SK-N-SH (cell line): Measurements from ENCODE around the gene DLG2. TPM values are rescaled to one million over a fixed set of nuclear protein-coding genes. Genes with fewer than 3 reads are reported as not detected.

Source experiments
- CTCF ChIA-PET: fragments of 300-600, 350-600 bp; formaldehyde crosslinking; extraction: SDS; loops from one replicate; lab custom pipeline; 2021; lab: Yijun Ruan, JAX
- POLR2A ChIA-PET: fragments of 350-600 bp; sonication (Branson Sonifier 250); formaldehyde crosslinking; extraction: SDS; loops from one replicate; lab custom pipeline; 2020; ENCODE audit warnings: antibody characterized with exemption, inconsistent platforms; lab: Yijun Ruan, JAX
- DNase-seq: peaks from one replicate; pipeline ENCODE4 v3.0.0; 2012
- H2AFZ ChIP-seq: fragments of 200-600 bp; sonication (generic); 2 replicates; pipeline ENCODE4 v1.8.1; 2016; ENCODE audit warnings: antibody characterized with exemption, mild to moderate bottlenecking, low read depth
- H3F3A ChIP-seq: fragments of 200-600 bp; sonication (generic); replicated peaks from 2 replicates; pipeline ENCODE3; 2016; ENCODE audit warnings: antibody characterized with exemption, mild to moderate bottlenecking; ENCODE audit not compliant: insufficient read depth
- H3K27ac ChIP-seq, 2 experiments: fragments of 200-500 bp in 1 of 2; fragments of 200-600 bp in 1 of 2; sonication (Bioruptor generic) in 1 of 2; sonication (generic), shearing (Covaris generic) in 1 of 2; 2 replicates each; pipeline versions ENCODE4 v1.5.1 to v1.6.1; 2014 to 2016; ENCODE audit warnings: low read depth in 2 of 2, inconsistent platforms in 1 of 2, low read length in 1 of 2, mild to moderate bottlenecking in 1 of 2, mixed read lengths in 1 of 2
- H3K27me3 ChIP-seq: fragments of 200-600 bp; sonication (generic), shearing (Covaris generic); 2 replicates; pipeline ENCODE4 v1.6.1; 2016; ENCODE audit warnings: mixed run types; ENCODE audit not compliant: insufficient read depth
- H3K36me3 ChIP-seq, 2 experiments: fragments of 200-500 bp in 1 of 2; fragments of 200-600 bp in 1 of 2; sonication (Bioruptor generic) in 1 of 2; sonication (generic) in 1 of 2; replicated peaks in 1 of 2; 2 replicates each; pipeline versions ENCODE3 to v1.5.1; 2014 to 2016; ENCODE audit warnings: low read length in 1 of 2, mild to moderate bottlenecking in 1 of 2; ENCODE audit not compliant: insufficient read depth in 2 of 2, control insufficient read depth in 1 of 2
- H3K4me1 ChIP-seq, 2 experiments: fragments of 200-500 bp in 1 of 2; fragments of 200-600 bp in 1 of 2; sonication (Bioruptor generic) in 1 of 2; sonication (generic), shearing (Covaris generic) in 1 of 2; 2 replicates each; pipeline versions ENCODE4 v1.5.1 to v1.6.1; 2014 to 2016; ENCODE audit warnings: low read depth in 1 of 2, low read length in 1 of 2, mixed run types in 1 of 2; ENCODE audit not compliant: insufficient read depth in 2 of 2, control insufficient read depth in 1 of 2
- H3K4me2 ChIP-seq: fragments of 200-600 bp; sonication (generic), shearing (Covaris generic); 2 replicates; pipeline ENCODE4 v1.6.1; 2017; ENCODE audit warnings: mixed run types
- H3K4me3 ChIP-seq, 2 experiments: fragments of 200-500 bp in 1 of 2; fragments of 200-600 bp in 1 of 2; sonication (Bioruptor generic) in 1 of 2; sonication (generic), shearing (Covaris generic) in 1 of 2; 2 replicates each; pipeline versions ENCODE4 v1.5.1 to v1.8.1; 2014 to 2016; ENCODE audit warnings: low read depth in 2 of 2, inconsistent platforms in 1 of 2, low read length in 1 of 2, mild to moderate bottlenecking in 1 of 2, mixed read lengths in 1 of 2, moderate library complexity in 1 of 2
- H3K79me2 ChIP-seq: fragments of 200-600 bp; sonication (generic); 2 replicates; pipeline ENCODE4 v1.8.1; 2017; ENCODE audit warnings: mild to moderate bottlenecking; ENCODE audit not compliant: insufficient read depth
- H3K9ac ChIP-seq: fragments of 200-600 bp; sonication (generic); 2 replicates; pipeline ENCODE4 v1.6.1; 2017; ENCODE audit warnings: mixed run types
- H3K9me2 ChIP-seq: fragments of 200-600 bp; sonication (generic); 2 replicates; pipeline ENCODE4 v1.6.1; 2017; ENCODE audit warnings: mixed run types
- H3K9me3 ChIP-seq: fragments of 200-600 bp; sonication (generic); 2 replicates; pipeline ENCODE4 v1.6.1; 2017; ENCODE audit warnings: mixed run types, mild to moderate bottlenecking, moderate library complexity
- H4K20me1 ChIP-seq: fragments of 200-600 bp; sonication (generic); 2 replicates; pipeline ENCODE4 v1.6.1; 2017; ENCODE audit warnings: mild to moderate bottlenecking, mixed run types; ENCODE audit not compliant: insufficient read depth
- FOSL2 ChIP-seq: IDR thresholded peaks from 2 replicates; pipeline ENCODE4 v1.4.0; 2012; ENCODE audit warnings: low read depth, mild to moderate bottlenecking, moderate library complexity, borderline replicate concordance
- GABPA ChIP-seq: IDR thresholded peaks from 2 replicates; pipeline ENCODE4 v1.4.0; 2012; ENCODE audit warnings: low read depth, mild to moderate bottlenecking
- JUND ChIP-seq: IDR thresholded peaks from 2 replicates; pipeline ENCODE4 v1.4.0; 2012
- NFIC ChIP-seq: IDR thresholded peaks from 2 replicates; pipeline ENCODE4 v1.4.0; 2012; ENCODE audit warnings: borderline replicate concordance
- RCOR1 ChIP-seq: fragments of 150-350 bp; IDR thresholded peaks from 2 replicates; pipeline ENCODE4 v1.6.1; 2017; ENCODE audit warnings: antibody characterized with exemption, low read length
- SIN3A ChIP-seq: IDR thresholded peaks from 2 replicates; pipeline ENCODE4 v1.6.1; 2012; ENCODE audit warnings: low read depth, mild to moderate bottlenecking, low read length, moderate library complexity, borderline replicate concordance
- SMC3 ChIP-seq: IDR thresholded peaks from 2 replicates; pipeline ENCODE4 v1.6.1; 2012; ENCODE audit warnings: low read depth, low read length, improper control_type of control experiment
- TEAD4 ChIP-seq: IDR thresholded peaks from 2 replicates; pipeline ENCODE4 v1.4.0; 2012; ENCODE audit warnings: mild to moderate bottlenecking, borderline replicate concordance; ENCODE audit not compliant: insufficient read depth
- WGBS: methylation state at CpG from one replicate; pipeline ENCODE4 v1.1.6; 2017; ENCODE audit warnings: low lambda C conversion rate; 5-methylcytosine and 5-hydroxymethylcytosine counted together
- polyA plus RNA-seq, 3 experiments: library from polyadenylated mRNA; depleted of rRNA; stranded (reverse); fragments of >200 nt; gene quantifications; 2 replicates each; pipeline ENCODE4 v1.2.3, GENCODE V29; 2012
- TF ChIP-seq, protein P1 (sequence below): IDR thresholded peaks from 2 replicates; pipeline ENCODE4 v1.6.1; 2012; ENCODE audit warnings: mild to moderate bottlenecking, low read depth, low read length, moderate library complexity
- TF ChIP-seq, protein P2 (sequence below): fragments of 150-350 bp; IDR thresholded peaks from 2 replicates; pipeline ENCODE4 v1.6.1; 2016; ENCODE audit warnings: mild to moderate bottlenecking, low read depth, low read length
- TF ChIP-seq, protein P3 (sequence below): fragments of 200-600 bp; sonication (generic); IDR thresholded peaks from 2 replicates; pipeline ENCODE4 v1.6.1; 2017; ENCODE audit warnings: antibody characterized with exemption, mild to moderate bottlenecking, moderate library complexity

DLG2 gene
- polyA plus RNA-seq, 1 of the 3 experiments (the other 2 are of a cell fraction), result 0.21 TPM

- POLR2A ChIA-PET, result no interaction called here
- 54% methylated on average over 2 of the region's 2 CpGs for WGBS
- Histone ChIP-seq H3K4me1 (no peaks in the 10 kb centered on the region), H3K27me3 (no peaks in the 10 kb centered on the region), H3K9me2 (no peaks in the 10 kb centered on the region), H3K4me2 (no peak overlapping the region), H3K9ac (no peak overlapping the region), H3F3A (no peaks in the 10 kb centered on the region), H3K4me3 (no peak overlapping the region), H3K9me3 (no peaks in the 10 kb centered on the region), H3K36me3 (no peaks in the 10 kb centered on the region), H3K79me2 (no peaks in the 10 kb centered on the region), H4K20me1 (no peaks in the 10 kb centered on the region), H3K27ac (no peak overlapping the region), H2AFZ (no peak overlapping the region)
- CTCF ChIA-PET, result interaction anchor here (1.0 kb wide), 1 partner anchor 308 kb away, joined by 4 read pairs; no protein-coding TSS in a partner anchor
- DNase-seq, result no peak
- TF ChIP-seq, protein P1, sequence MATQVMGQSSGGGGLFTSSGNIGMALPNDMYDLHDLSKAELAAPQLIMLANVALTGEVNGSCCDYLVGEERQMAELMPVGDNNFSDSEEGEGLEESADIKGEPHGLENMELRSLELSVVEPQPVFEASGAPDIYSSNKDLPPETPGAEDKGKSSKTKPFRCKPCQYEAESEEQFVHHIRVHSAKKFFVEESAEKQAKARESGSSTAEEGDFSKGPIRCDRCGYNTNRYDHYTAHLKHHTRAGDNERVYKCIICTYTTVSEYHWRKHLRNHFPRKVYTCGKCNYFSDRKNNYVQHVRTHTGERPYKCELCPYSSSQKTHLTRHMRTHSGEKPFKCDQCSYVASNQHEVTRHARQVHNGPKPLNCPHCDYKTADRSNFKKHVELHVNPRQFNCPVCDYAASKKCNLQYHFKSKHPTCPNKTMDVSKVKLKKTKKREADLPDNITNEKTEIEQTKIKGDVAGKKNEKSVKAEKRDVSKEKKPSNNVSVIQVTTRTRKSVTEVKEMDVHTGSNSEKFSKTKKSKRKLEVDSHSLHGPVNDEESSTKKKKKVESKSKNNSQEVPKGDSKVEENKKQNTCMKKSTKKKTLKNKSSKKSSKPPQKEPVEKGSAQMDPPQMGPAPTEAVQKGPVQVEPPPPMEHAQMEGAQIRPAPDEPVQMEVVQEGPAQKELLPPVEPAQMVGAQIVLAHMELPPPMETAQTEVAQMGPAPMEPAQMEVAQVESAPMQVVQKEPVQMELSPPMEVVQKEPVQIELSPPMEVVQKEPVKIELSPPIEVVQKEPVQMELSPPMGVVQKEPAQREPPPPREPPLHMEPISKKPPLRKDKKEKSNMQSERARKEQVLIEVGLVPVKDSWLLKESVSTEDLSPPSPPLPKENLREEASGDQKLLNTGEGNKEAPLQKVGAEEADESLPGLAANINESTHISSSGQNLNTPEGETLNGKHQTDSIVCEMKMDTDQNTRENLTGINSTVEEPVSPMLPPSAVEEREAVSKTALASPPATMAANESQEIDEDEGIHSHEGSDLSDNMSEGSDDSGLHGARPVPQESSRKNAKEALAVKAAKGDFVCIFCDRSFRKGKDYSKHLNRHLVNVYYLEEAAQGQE, result no peak
- TF ChIP-seq FOSL2 (no peak), JUND (no peak), TEAD4 (no peak), NFIC (no peak), RCOR1 (no peak), GABPA (no peak), SIN3A (no peak), SMC3 (no peak)
- TF ChIP-seq, protein P2, sequence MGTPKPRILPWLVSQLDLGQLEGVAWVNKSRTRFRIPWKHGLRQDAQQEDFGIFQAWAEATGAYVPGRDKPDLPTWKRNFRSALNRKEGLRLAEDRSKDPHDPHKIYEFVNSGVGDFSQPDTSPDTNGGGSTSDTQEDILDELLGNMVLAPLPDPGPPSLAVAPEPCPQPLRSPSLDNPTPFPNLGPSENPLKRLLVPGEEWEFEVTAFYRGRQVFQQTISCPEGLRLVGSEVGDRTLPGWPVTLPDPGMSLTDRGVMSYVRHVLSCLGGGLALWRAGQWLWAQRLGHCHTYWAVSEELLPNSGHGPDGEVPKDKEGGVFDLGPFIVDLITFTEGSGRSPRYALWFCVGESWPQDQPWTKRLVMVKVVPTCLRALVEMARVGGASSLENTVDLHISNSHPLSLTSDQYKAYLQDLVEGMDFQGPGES, result no peak
- TF ChIP-seq, protein P3, sequence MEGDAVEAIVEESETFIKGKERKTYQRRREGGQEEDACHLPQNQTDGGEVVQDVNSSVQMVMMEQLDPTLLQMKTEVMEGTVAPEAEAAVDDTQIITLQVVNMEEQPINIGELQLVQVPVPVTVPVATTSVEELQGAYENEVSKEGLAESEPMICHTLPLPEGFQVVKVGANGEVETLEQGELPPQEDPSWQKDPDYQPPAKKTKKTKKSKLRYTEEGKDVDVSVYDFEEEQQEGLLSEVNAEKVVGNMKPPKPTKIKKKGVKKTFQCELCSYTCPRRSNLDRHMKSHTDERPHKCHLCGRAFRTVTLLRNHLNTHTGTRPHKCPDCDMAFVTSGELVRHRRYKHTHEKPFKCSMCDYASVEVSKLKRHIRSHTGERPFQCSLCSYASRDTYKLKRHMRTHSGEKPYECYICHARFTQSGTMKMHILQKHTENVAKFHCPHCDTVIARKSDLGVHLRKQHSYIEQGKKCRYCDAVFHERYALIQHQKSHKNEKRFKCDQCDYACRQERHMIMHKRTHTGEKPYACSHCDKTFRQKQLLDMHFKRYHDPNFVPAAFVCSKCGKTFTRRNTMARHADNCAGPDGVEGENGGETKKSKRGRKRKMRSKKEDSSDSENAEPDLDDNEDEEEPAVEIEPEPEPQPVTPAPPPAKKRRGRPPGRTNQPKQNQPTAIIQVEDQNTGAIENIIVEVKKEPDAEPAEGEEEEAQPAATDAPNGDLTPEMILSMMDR, result no peak
Observed at GRCh38 chr11:83511646-83512045, 2115.5 kb downstream of the DLG2 start.
